ENCODE measurements around the gene TMPRSS9.

The TMPRSS9 gene

GRCh38 chr19:2343289-2343982 lies 16.6 kb upstream of the TMPRSS9 start (continued):
- TF ChIP-seq CSRNP3 (CRISPR knock-in tag; IDR thresholded peaks at IDR 0.05): no peak
- no peak for TF ChIP-seq SNAI2 (CRISPR knock-in tag; IDR thresholded peaks at IDR 0.05)

- ATAC-seq: no peak
- TF ChIP-seq BACH2 (CRISPR knock-in tag; IDR thresholded peaks at IDR 0.05; ENCODE audit: borderline replicate concordance): no peak
- TF ChIP-seq RARB (CRISPR knock-in tag; IDR thresholded peaks at IDR 0.05): no peak
- TF ChIP-seq ZNF70 (CRISPR knock-in tag; IDR thresholded peaks at IDR 0.05): no peak
- TF ChIP-seq TOX (CRISPR knock-in tag; IDR thresholded peaks at IDR 0.05; ENCODE audit: borderline replicate concordance): no peak
- no peak for TF ChIP-seq ZC3H10 (CRISPR knock-in tag; IDR thresholded peaks at IDR 0.05)
- no peak for TF ChIP-seq ZNF565 (CRISPR knock-in tag; conservative IDR thresholded peaks at IDR 0.05; ENCODE audit: low read depth)
- TF ChIP-seq TSHZ2 (CRISPR knock-in tag; IDR thresholded peaks at IDR 0.05): no peak
- no peak for TF ChIP-seq CSRNP3 (CRISPR knock-in tag; IDR thresholded peaks at IDR 0.05)
- no peak for TF ChIP-seq PATZ1 (CRISPR knock-in tag; IDR thresholded peaks at IDR 0.05; ENCODE audit: borderline replicate concordance)
- TF ChIP-seq POU6F1 (CRISPR knock-in tag; IDR thresholded peaks at IDR 0.05; ENCODE audit: borderline replicate concordance, low read depth): no peak
- TF ChIP-seq ZFP30 (CRISPR knock-in tag; IDR thresholded peaks at IDR 0.05): no peak
- no peak for TF ChIP-seq ARNTL (CRISPR knock-in tag; IDR thresholded peaks at IDR 0.05; ENCODE audit: borderline replicate concordance, low read depth)
- no peak for TF ChIP-seq TCF4 (CRISPR knock-in tag; IDR thresholded peaks at IDR 0.05; ENCODE audit: borderline replicate concordance)
- TF ChIP-seq OSR1 (CRISPR knock-in tag; IDR thresholded peaks at IDR 0.05): no peak
Measured at GRCh38 chr19:2344381-2344870, 15.6 kb upstream of the TMPRSS9 start.

GRCh38 chr19:2345076-2345475 lies 15.0 kb upstream of the TMPRSS9 start:
- ATAC-seq: no peak
- TF ChIP-seq PPARA (CRISPR knock-in tag; IDR thresholded peaks at IDR 0.05; ENCODE audit: borderline replicate concordance): no peak
- TF ChIP-seq RARB (CRISPR knock-in tag; IDR thresholded peaks at IDR 0.05): no peak
- TF ChIP-seq SNAI2 (CRISPR knock-in tag; IDR thresholded peaks at IDR 0.05): no peak
- no peak for TF ChIP-seq PATZ1 (CRISPR knock-in tag; IDR thresholded peaks at IDR 0.05; ENCODE audit: borderline replicate concordance)
- no peak for TF ChIP-seq TSHZ2 (CRISPR knock-in tag; IDR thresholded peaks at IDR 0.05)
- no peak for TF ChIP-seq ZFP3 (CRISPR knock-in tag; IDR thresholded peaks at IDR 0.05)
- TF ChIP-seq ZNF8 (CRISPR knock-in tag; IDR thresholded peaks at IDR 0.05): no peak
- no peak for TF ChIP-seq OSR1 (CRISPR knock-in tag; IDR thresholded peaks at IDR 0.05)
- no peak for TF ChIP-seq ESRRG (CRISPR knock-in tag; IDR thresholded peaks at IDR 0.05)
- TF ChIP-seq ZNF565 (CRISPR knock-in tag; conservative IDR thresholded peaks at IDR 0.05; ENCODE audit: low read depth): no peak
- no peak for TF ChIP-seq BACH2 (CRISPR knock-in tag; IDR thresholded peaks at IDR 0.05; ENCODE audit: borderline replicate concordance)
- no peak for TF ChIP-seq ZNF70 (CRISPR knock-in tag; IDR thresholded peaks at IDR 0.05)
- no peak for TF ChIP-seq TCF4 (CRISPR knock-in tag; IDR thresholded peaks at IDR 0.05; ENCODE audit: borderline replicate concordance)
- no peak for TF ChIP-seq ARNTL (CRISPR knock-in tag; IDR thresholded peaks at IDR 0.05; ENCODE audit: borderline replicate concordance, low read depth)
- TF ChIP-seq TOX (CRISPR knock-in tag; IDR thresholded peaks at IDR 0.05; ENCODE audit: borderline replicate concordance): no peak
- TF ChIP-seq CSDC2 (CRISPR knock-in tag; IDR thresholded peaks at IDR 0.05): no peak

Measured in SK-N-SH treated with all-trans-retinoic acid at 6 μM for 48 hours (cell line).